HG02678 (cell line): ENCODE results near the gene ANKRD53.
"Not testable (repeated sequence)": the region's sequence is repeated elsewhere in the genome, so short reads cannot be mapped to it uniquely, and the experiment has no call there.

Experiments used
- ATAC-seq: cut with Tn5 transposase; IDR thresholded peaks from one replicate; pipeline ENCODE4 v1.9.1; 2021; ENCODE audit warnings: mild to moderate bottlenecking, moderate library complexity; ENCODE audit not compliant: unreplicated experiment

Gene ANKRD53

DNA sequence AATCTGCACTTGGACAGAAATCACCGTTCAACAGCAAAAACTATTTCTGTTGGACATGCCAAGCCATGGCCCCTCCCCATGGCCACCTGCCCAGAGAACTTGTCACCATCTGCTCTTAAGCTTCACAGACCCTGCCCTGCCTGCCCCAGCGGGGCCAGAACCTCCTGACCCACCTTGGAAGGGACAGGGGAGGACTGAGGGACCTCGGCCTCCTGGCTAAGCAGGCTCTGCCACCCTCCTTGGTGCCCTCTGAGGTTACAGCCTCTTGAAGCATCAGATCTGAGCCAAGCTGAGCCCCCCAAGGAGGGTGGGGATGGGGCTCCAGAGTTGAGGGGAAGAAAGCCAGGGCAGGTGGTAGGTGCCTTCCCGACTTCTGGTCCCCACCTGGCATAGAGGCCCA is 9.7 kb downstream of the ANKRD53 start:
- no peak for ATAC-seq

GRCh38 chr2:70988726-70989648 is 10.6 kb downstream of the ANKRD53 start:
- ATAC-seq: no peak

GRCh38 chr2:70990216-70990615 is 11.8 kb downstream of the ANKRD53 start:
- no peak for ATAC-seq

DNA sequence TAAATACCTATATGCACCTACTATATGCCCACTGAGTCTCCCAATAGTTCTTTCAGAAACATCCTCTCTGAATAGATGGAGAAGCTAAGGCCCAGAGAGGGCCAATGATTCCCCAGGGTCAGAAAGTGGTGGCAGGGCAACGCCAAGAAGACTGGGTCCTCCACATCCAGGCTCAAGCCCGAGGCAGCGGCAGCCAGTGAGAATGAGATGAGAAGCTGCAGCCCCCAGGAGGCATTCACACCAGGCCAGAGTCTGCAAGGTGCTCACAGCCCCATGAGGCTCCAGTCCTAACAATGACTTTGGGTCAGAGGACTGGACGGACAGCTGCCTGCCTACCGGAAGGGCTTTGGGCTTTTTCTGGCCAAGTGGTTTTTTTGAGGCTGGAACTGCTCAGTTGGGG is 12.7 kb downstream of the ANKRD53 start:
- ATAC-seq: no peak

GRCh38 chr2:70991742-70992141 is 13.3 kb downstream of the ANKRD53 start:
- ATAC-seq: no peak

- no peak for ATAC-seq
These were observed 14.8 kb downstream of the ANKRD53 start for GRCh38 chr2:70992945-70993853.

- ATAC-seq: peak; percentile 24
These were observed 15.7 kb downstream of the ANKRD53 start for GRCh38 chr2:70994009-70994698.

GRCh38 chr2:70994699-70995425 is 16.4 kb downstream of the ANKRD53 start, which contains the start of gene TEX261:
TSS of gene TEX261 (minus strand) at chr2:70994873. CDS start at chr2:70994757, 116 bp downstream.
- peak; percentile 93 for ATAC-seq

- ATAC-seq: peak; percentile 46
These were observed 16.9 kb downstream of the ANKRD53 start for GRCh38 chr2:70995426-70995729.

DNA sequence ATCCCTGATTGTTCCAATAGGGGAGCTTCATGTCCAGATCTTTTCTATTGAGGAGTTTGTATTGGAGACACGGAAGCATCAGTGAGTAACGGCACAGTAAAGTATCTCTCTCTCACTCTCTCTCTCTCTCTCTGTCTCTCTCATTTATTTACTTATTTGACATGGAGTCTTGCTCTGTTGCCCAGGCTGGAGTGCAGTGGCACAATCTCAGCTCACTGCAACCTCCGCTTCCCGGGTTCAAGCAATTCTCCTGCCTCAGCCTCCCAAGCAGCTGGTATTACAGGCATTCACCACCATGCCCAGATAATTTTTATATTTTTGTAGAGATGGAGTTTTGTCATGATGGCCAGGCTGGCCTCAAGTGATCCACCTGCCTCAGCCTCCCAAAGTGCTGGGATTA is 20.5 kb downstream of the ANKRD53 start:
- not testable (repeated sequence) for ATAC-seq

DNA sequence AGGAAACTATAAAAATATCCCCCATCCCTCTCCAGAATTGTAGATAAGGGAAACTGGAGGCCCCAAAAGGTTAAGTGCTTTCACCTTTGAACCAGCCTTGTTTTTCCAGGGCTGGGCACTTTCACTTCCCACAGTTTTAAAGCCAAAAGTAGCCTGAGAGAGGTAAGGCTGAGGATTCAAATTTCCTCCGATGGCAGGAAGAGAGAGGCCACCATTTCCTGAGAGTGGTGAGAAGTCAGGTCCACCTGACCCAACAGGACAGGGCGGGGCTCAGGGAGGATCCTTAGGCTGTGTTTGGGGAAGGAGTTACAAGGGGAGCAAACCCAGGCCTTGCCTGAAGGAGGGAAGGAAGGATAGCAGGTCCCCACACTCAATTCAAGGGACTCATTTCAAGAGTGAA is 20.9 kb downstream of the ANKRD53 start:
- no peak for ATAC-seq

GRCh38 chr2:70999931-71000330 is 21.5 kb downstream of the ANKRD53 start:
- not testable (repeated sequence) for ATAC-seq

DNA sequence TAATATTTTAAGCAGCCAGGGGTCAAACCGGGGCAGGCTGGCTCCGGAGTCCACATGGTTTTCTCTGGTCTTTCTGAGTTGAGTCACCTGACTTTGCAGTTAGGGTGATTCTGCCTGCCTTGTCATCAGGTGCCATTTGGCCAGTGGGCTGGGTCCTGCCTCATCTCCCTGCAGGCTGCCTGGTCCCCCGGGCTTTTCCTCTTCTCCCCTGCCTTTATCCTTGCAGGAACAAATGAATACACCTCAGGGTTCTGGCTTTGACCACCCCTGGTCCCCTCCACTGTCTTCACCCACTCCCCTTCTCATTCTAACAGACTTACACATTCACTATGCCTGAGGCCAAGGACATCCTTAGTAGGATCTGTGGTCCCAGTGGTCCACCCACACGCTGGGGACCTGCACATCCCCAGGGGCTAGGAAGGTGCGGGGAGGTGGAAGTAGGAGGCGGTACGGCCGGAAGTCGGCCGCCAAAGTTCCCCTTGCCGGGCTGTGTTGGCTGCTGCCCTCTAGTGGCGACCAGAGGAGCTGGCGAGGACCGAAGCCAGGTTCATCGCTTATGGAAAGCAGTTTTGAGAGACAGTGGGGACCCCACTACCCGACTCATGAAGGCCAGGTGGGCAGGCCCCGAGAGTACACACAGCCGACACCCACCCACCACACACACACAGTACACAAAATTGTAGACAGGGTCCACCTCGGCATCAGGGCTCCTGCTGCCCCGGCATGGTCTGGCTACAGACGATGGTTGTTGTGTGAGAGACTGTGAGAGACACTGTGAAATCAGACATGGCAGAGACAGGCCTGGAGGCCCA is 22.6 kb downstream of the ANKRD53 start:
- ATAC-seq: peak; percentile 95

GRCh38 chr2:71001592-71001927 is 23.1 kb downstream of the ANKRD53 start:
- no peak for ATAC-seq

DNA sequence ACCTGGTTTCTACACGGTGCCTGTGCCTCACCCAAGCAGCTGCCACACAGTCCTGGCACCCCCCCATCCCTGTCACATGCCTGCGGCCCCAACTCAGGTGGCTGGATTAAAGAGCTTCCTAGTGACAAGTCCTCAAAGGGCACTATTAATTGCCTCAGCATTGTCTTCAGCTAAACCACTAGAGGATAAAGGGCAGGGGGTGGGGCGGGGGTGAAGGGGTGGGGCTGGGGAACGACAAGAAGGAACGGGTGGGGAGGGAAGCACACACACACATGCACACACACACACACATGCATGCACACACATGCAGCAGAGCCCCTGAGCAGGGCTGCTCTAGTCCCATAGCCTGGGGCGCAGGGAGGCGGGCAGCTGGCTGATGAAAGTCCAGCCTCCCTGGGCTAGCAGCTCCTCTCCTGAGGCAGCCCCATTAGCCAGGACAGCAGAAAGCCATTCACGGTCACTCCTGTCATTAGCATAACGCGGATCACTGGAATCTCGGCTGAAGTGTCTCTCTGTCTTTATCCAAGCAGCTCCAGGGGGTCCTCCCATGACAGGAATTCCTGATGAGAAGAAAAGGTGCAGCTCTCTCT is 23.6 kb downstream of the ANKRD53 start:
- no peak for ATAC-seq

- ATAC-seq: no peak
These were observed 25.0 kb downstream of the ANKRD53 start for GRCh38 chr2:71003396-71003795.

- no peak for ATAC-seq
These were observed 25.7 kb downstream of the ANKRD53 start for GRCh38 chr2:71003966-71004755.

DNA sequence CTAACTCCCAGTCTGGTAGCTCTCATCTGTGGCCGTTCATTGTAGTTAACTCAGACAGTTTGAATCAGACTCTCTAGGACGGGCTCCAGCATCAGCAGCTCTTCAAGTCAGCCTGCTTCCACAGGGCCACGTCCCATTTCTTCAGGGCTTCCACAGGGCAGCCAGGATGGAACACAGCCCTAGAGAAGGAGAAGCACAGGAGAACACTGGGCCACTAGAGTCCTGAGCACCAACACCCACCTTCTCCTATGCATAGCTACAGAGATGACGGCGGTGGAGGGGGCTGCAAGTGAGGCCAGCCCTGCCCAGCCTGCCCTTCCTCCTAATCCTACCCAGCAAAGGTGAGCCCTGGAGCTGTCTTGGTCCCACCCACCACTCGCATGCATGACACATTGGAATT is 26.4 kb downstream of the ANKRD53 start:
- no peak for ATAC-seq
